ENCODE results near the gene SLC22A23.

Gene SLC22A23

GRCh38 chr6:3466488-3467219, 9.8 kb upstream of the SLC22A23 start:
- no peak overlapping the region for H3K4me3 ChIP-seq
- H3K27ac ChIP-seq = no peak overlapping the region
- H3K36me3 ChIP-seq (ENCODE audit: insufficient read depth, low read length) = no peaks in the 10 kb centered on the region
- no peaks in the 10 kb centered on the region for H3K9me3 ChIP-seq (ENCODE audit: low read depth, low read length)
- TF ChIP-seq FOXP2 (optimal IDR thresholded peaks at IDR 0.05; ENCODE audit: control extremely low read depth, extremely low read length, insufficient read depth) = no peak
- no peak for TF ChIP-seq EZH2 (IDR thresholded peaks at IDR 0.05)
- no peak for TF ChIP-seq POLR2AphosphoS5 (IDR thresholded peaks at IDR 0.05; ENCODE audit: borderline replicate concordance, low read depth, low read length)
- no peak for DNase-seq (ENCODE audit: low read depth, low spot score)
- no peak overlapping the region for H3K9ac ChIP-seq (ENCODE audit: insufficient read length)

DNA sequence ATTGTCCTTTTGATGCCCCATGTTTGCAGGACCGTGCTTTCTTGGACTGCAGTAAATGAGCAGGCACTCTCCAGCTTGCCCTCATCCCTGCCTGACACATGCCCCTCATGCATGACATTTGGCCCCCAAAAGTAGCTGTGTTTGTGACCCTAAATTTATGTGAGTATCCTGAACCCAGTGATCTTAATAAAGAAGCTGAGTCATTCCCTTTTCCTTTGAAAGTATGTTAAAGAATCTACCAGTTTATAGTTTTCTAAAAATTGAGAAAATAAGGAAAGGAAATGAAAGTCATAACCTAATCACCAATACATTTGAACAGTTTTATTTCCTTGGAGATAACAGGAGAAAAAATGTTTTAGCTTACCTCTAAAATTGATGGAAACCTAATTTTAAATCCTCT, 3.4 kb upstream of the SLC22A23 start:
- Histone ChIP-seq H3K4me3 (no peak overlapping the region), H3K27ac (no peak overlapping the region), H3K9ac (ENCODE audit: insufficient read length) (no peak overlapping the region), H3K36me3 (ENCODE audit: insufficient read depth, low read length) (no peaks in the 10 kb centered on the region), H3K9me3 (ENCODE audit: low read depth, low read length) (no peaks in the 10 kb centered on the region)
- DNase-seq (ENCODE audit: low read depth, low spot score) = no peak
- no peak for TF ChIP-seq POLR2AphosphoS5 (IDR thresholded peaks at IDR 0.05; ENCODE audit: borderline replicate concordance, low read depth, low read length)
- no peak for TF ChIP-seq EZH2 (IDR thresholded peaks at IDR 0.05)
- TF ChIP-seq FOXP2 (optimal IDR thresholded peaks at IDR 0.05; ENCODE audit: control extremely low read depth, extremely low read length, insufficient read depth) = no peak

DNA sequence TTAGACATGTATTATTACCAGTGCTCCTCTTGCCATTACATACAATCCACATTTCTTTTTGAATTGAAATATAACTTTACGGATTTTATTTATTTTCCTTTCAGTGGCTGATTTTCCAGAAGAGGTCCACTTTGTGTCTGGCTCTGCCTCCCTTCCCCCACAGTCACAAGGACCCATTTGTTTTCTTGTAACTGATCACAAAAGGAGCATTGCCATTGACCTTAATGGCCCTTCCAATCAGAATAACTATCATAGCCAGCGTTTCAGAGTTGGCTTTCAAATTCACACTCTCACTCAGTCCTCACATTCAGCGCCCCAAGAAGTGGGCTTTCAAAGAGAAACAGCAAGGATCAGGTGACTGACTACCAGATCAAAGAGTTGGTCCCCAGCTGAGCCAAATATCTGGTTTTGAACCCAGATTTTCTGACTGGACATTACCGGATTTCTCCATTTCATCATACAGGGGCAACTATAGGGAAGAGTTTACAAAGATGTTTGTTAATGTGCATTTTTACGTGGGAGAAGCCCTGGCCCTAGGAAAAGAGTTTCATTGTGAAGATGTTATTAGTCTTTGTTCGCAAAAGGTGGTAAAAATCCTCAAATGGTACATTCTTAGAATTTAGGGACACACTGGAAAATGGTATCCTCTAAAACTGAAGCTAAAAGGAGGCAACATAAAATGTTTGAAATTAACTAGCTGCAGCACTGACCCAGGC, 2.0 kb upstream of the SLC22A23 start:
- Histone ChIP-seq H3K9ac (ENCODE audit: insufficient read length) (no peak overlapping the region), H3K9me3 (ENCODE audit: low read depth, low read length) (no peaks in the 10 kb centered on the region), H3K36me3 (ENCODE audit: insufficient read depth, low read length) (no peaks in the 10 kb centered on the region), H3K27ac (no peak overlapping the region), H3K4me3 (no peak overlapping the region)
- DNase-seq (ENCODE audit: low read depth, low spot score) = no peak
- TF ChIP-seq EZH2 (IDR thresholded peaks at IDR 0.05) (no peak), FOXP2 (optimal IDR thresholded peaks at IDR 0.05; ENCODE audit: control extremely low read depth, extremely low read length, insufficient read depth) (no peak), POLR2AphosphoS5 (IDR thresholded peaks at IDR 0.05; ENCODE audit: borderline replicate concordance, low read depth, low read length) (no peak)

GRCh38 chr6:3457710-3458602, 1.1 kb upstream of the SLC22A23 start:
- peak; percentile 32 for DNase-seq (ENCODE audit: low read depth, low spot score)
- Histone ChIP-seq H3K4me3 (peak overlapping the region; percentile 87), H3K9me3 (ENCODE audit: low read depth, low read length) (no peaks in the 10 kb centered on the region), H3K27ac (no peak overlapping the region), H3K9ac (ENCODE audit: insufficient read length) (peak overlapping the region; percentile 69), H3K36me3 (ENCODE audit: insufficient read depth, low read length) (no peaks in the 10 kb centered on the region)
- TF ChIP-seq FOXP2 (optimal IDR thresholded peaks at IDR 0.05; ENCODE audit: control extremely low read depth, extremely low read length, insufficient read depth) (no peak), POLR2AphosphoS5 (IDR thresholded peaks at IDR 0.05; ENCODE audit: borderline replicate concordance, low read depth, low read length) (no peak), EZH2 (IDR thresholded peaks at IDR 0.05) (no peak)

- no peak overlapping the region for H3K27ac ChIP-seq
- TF ChIP-seq POLR2AphosphoS5 (IDR thresholded peaks at IDR 0.05; ENCODE audit: borderline replicate concordance, low read depth, low read length) (no peak), FOXP2 (optimal IDR thresholded peaks at IDR 0.05; ENCODE audit: control extremely low read depth, extremely low read length, insufficient read depth) (no peak), EZH2 (IDR thresholded peaks at IDR 0.05) (no peak)
- no peak for DNase-seq (ENCODE audit: low read depth, low spot score)
- peak overlapping the region; percentile 63 for H3K9ac ChIP-seq (ENCODE audit: insufficient read length)
- H3K4me3 ChIP-seq = peak overlapping the region; percentile 87
- no peaks in the 10 kb centered on the region for H3K36me3 ChIP-seq (ENCODE audit: insufficient read depth, low read length)
- H3K9me3 ChIP-seq (ENCODE audit: low read depth, low read length) = no peaks in the 10 kb centered on the region
Observed at GRCh38 chr6:3456395-3456897, 404 bp downstream of the SLC22A23 start.

- H3K27ac ChIP-seq = no peak overlapping the region
- DNase-seq (ENCODE audit: low read depth, low spot score) = no peak
- H3K9ac ChIP-seq (ENCODE audit: insufficient read length) = peak overlapping the region; percentile 63
Observed at GRCh38 chr6:3455569-3456394, 1.1 kb downstream of the SLC22A23 start.

GRCh38 chr6:3455147-3455568, 1.7 kb downstream of the SLC22A23 start:
- Histone ChIP-seq H3K9ac (ENCODE audit: insufficient read length) (no peak overlapping the region), H3K4me3 (peak overlapping the region; percentile 81), H3K9me3 (ENCODE audit: low read depth, low read length) (no peaks in the 10 kb centered on the region), H3K27ac (no peak overlapping the region), H3K36me3 (ENCODE audit: insufficient read depth, low read length) (no peaks in the 10 kb centered on the region)
- TF ChIP-seq POLR2AphosphoS5 (IDR thresholded peaks at IDR 0.05; ENCODE audit: borderline replicate concordance, low read depth, low read length) (no peak), EZH2 (IDR thresholded peaks at IDR 0.05) (no peak), FOXP2 (optimal IDR thresholded peaks at IDR 0.05; ENCODE audit: control extremely low read depth, extremely low read length, insufficient read depth) (no peak)
- no peak for DNase-seq (ENCODE audit: low read depth, low spot score)

More at GRCh38 chr6:3455569-3456394, 1.1 kb downstream of the SLC22A23 start:
- H3K4me3 ChIP-seq = peak overlapping the region; percentile 81
- H3K9me3 ChIP-seq (ENCODE audit: low read depth, low read length) = no peaks in the 10 kb centered on the region
- TF ChIP-seq FOXP2 (optimal IDR thresholded peaks at IDR 0.05; ENCODE audit: control extremely low read depth, extremely low read length, insufficient read depth) (no peak), POLR2AphosphoS5 (IDR thresholded peaks at IDR 0.05; ENCODE audit: borderline replicate concordance, low read depth, low read length) (no peak), EZH2 (IDR thresholded peaks at IDR 0.05) (no peak)
- no peaks in the 10 kb centered on the region for H3K36me3 ChIP-seq (ENCODE audit: insufficient read depth, low read length)

Measured in SK-N-MC (cell line).